SU-DHL-6 (cell line): ENCODE data around the gene ANKHD1.

Source experiments
- CTCF ChIP-seq: fragments of 200-600 bp; sonication (generic); IDR thresholded peaks from one replicate; pipeline ENCODE4 v1.5.1; 2017; ENCODE audit warnings: antibody characterized with exemption, mild to moderate bottlenecking, low read length, moderate library complexity; ENCODE audit not compliant: insufficient read depth, poor library complexity, severe bottlenecking
- EZH2phosphoT487 ChIP-seq: fragments of 200-600 bp; sonication (generic), shearing (Covaris generic); conservative IDR thresholded peaks from 2 replicates; pipeline ENCODE4 v1.6.1; 2018; ENCODE audit warnings: mild to moderate bottlenecking, antibody characterized with exemption, low read length, moderate library complexity, mixed read lengths

GRCh38 chr5:140362311-140362710, 39.3 kb upstream of the ANKHD1 start:
- TF ChIP-seq CTCF (no peak), EZH2phosphoT487 (no peak)
